Measurements from ENCODE around the gene ZNF785.

- TF ChIP-seq CTCF (conservative IDR thresholded peaks at IDR 0.05) (no peak), ZFX (IDR thresholded peaks at IDR 0.05) (no peak)
Observed at GRCh38 chr16:30555315-30556124, 30.0 kb downstream of the ZNF785 start.
